Measurements from ENCODE around the gene SUPT6H.

DNA sequence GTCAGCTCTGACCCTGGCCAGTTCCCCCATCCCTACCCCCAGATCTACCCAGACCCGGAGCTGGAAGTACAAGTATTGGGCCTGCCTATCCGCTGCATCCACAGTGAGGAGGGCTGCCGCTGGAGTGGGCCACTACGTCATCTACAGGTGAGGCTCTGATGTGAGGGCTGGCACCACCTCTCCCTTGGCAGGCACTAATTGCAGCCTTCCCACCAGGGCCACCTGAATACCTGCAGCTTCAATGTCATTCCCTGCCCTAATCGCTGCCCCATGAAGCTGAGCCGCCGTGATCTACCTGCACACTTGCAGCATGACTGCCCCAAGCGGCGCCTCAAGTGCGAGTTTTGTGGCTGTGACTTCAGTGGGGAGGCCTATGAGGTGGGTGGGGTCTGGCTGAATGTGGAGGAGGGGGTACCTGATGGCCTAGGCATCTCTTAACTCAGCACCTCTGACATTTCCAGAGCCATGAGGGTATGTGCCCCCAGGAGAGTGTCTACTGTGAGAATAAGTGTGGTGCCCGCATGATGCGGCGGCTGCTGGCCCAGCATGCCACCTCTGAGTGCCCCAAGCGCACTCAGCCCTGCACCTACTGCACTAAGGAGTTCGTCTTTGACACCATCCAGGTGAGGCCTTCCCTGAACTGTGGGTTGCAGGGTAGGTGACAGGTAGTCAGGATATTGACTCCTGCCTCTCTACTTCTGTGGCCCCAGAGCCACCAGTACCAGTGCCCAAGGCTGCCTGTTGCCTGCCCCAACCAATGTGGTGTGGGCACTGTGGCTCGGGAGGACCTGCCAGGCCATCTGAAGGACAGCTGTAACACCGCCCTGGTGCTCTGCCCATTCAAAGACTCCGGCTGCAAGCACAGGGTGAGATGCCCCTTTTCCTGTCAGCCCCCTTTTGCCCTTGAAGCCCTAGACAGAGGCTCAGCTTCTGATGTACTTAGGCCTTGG is 86.1 kb downstream of the SUPT6H start:
- TF ChIP-seq, protein P1, sequence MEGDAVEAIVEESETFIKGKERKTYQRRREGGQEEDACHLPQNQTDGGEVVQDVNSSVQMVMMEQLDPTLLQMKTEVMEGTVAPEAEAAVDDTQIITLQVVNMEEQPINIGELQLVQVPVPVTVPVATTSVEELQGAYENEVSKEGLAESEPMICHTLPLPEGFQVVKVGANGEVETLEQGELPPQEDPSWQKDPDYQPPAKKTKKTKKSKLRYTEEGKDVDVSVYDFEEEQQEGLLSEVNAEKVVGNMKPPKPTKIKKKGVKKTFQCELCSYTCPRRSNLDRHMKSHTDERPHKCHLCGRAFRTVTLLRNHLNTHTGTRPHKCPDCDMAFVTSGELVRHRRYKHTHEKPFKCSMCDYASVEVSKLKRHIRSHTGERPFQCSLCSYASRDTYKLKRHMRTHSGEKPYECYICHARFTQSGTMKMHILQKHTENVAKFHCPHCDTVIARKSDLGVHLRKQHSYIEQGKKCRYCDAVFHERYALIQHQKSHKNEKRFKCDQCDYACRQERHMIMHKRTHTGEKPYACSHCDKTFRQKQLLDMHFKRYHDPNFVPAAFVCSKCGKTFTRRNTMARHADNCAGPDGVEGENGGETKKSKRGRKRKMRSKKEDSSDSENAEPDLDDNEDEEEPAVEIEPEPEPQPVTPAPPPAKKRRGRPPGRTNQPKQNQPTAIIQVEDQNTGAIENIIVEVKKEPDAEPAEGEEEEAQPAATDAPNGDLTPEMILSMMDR (IDR thresholded peaks at IDR 0.05; ENCODE audit: low read depth, low read length) = no peak
- TF ChIP-seq, protein P2, sequence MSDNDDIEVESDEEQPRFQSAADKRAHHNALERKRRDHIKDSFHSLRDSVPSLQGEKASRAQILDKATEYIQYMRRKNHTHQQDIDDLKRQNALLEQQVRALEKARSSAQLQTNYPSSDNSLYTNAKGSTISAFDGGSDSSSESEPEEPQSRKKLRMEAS (IDR thresholded peaks at IDR 0.05; ENCODE audit: low read depth, low read length) = no peak
